Large intestine (tissue), 3 donors: ENCODE measurements around the gene GTPBP1. TPM values are rescaled to one million over a fixed set of nuclear protein-coding genes. Genes with fewer than 3 reads are reported as not detected.

Source experiments
- DNase-seq, 2 donors: peaks; one replicate each; pipeline versions ENCODE4 v3.0.0 to v3.0.0-alpha.2; 2013
- H3K27ac ChIP-seq: one replicate; pipeline ENCODE4 v1.5.1; 2013; ENCODE audit warnings: low read length
- H3K27me3 ChIP-seq: 2 replicates; pipeline ENCODE4 v1.6.1; 2013; ENCODE audit warnings: low read length; ENCODE audit not compliant: control insufficient read depth, insufficient read depth
- H3K36me3 ChIP-seq: 2 replicates; pipeline ENCODE4 v1.6.1; 2013; ENCODE audit warnings: low read length; ENCODE audit not compliant: control insufficient read depth, insufficient read depth
- H3K4me1 ChIP-seq: one replicate; pipeline ENCODE4 v1.6.1; 2013; ENCODE audit warnings: low read length; ENCODE audit not compliant: control insufficient read depth, insufficient read depth
- H3K4me3 ChIP-seq: one replicate; pipeline ENCODE4 v1.5.1; 2013; ENCODE audit warnings: low read length
- H3K9me3 ChIP-seq: one replicate; pipeline ENCODE4 v1.6.1; 2013; ENCODE audit warnings: mild to moderate bottlenecking, low read depth, low read length, moderate library complexity; ENCODE audit not compliant: control insufficient read depth
- WGBS: methylation state at CpG from one replicate; pipeline ENCODE4 v1.1.5; 2013; ENCODE audit warnings: low lambda C conversion rate; ENCODE audit not compliant: insufficient coverage; 5-methylcytosine and 5-hydroxymethylcytosine counted together
- polyA plus RNA-seq: library from polyadenylated mRNA; unstranded; fragments of 120-200 nt; gene quantifications from one replicate; pipeline ENCODE4 v1.2.1, GENCODE V29; 2013

Gene GTPBP1
- polyA plus RNA-seq, 1 donor, result 57.4 TPM

- WGBS, result 90% methylated on average over 4 of the region's 4 CpGs
- H3K36me3 ChIP-seq, result peaks cover 4% of the 10 kb centered on the region
- H3K9me3 ChIP-seq, result no peaks in the 10 kb centered on the region
- H3K4me3 ChIP-seq, result no peak overlapping the region
- H3K4me1 ChIP-seq, result no peaks in the 10 kb centered on the region
- no peaks in the 10 kb centered on the region for H3K27me3 ChIP-seq
- H3K27ac ChIP-seq, result no peak overlapping the region
- no peak for DNase-seq
Measured at GRCh38 chr22:38773363-38773946, 67.7 kb downstream of the GTPBP1 start.

DNA sequence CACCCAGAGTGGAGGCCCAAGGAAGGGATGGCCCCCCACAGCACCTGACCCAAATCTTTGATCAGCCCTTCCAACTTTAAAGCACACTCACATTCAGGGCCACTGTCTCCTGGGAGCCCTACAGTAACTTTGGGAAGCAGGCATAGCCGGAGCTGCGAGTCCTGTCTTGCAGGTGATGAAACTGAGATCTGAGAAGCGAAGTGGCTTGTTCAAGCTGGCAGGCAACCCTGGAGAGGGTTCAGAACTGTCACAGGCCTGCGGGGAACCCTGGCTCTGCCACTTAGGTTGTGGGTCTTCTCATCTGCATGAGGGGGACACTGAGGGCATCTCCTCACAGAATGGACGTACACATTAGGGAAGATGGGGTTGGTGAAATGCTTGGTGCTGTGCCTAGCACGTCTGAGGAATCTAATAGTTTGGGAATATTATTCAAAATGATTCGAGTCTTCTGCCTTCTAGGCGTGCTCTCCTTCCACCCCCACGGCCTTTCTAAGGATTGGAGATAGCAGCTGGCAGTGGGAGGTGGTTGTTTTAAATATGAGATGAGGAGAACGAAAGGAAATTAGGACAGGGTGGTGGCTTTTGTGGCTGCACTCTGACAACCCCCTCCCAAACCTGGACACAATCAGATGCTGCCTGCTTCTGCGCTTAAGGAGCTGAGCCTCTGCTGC lies 68.9 kb downstream of the GTPBP1 start:
- Histone ChIP-seq H3K9me3 (no peaks in the 10 kb centered on the region), H3K36me3 (peaks cover 12% of the 10 kb centered on the region), H3K27me3 (no peaks in the 10 kb centered on the region), H3K4me1 (no peaks in the 10 kb centered on the region), H3K4me3 (no peak overlapping the region), H3K27ac (no peak overlapping the region)
- DNase-seq, result no peak
- WGBS, result no CpG with 5 or more reads among the region's 11 CpGs

GRCh38 chr22:38775656-38776055 lies 69.9 kb downstream of the GTPBP1 start:
- WGBS, result no CpG with 5 or more reads among the region's 13 CpGs
- Histone ChIP-seq H3K36me3 (peaks cover 21% of the 10 kb centered on the region), H3K4me3 (no peak overlapping the region), H3K9me3 (no peaks in the 10 kb centered on the region), H3K27ac (no peak overlapping the region), H3K4me1 (no peaks in the 10 kb centered on the region), H3K27me3 (no peaks in the 10 kb centered on the region)
- no peak for DNase-seq

DNA sequence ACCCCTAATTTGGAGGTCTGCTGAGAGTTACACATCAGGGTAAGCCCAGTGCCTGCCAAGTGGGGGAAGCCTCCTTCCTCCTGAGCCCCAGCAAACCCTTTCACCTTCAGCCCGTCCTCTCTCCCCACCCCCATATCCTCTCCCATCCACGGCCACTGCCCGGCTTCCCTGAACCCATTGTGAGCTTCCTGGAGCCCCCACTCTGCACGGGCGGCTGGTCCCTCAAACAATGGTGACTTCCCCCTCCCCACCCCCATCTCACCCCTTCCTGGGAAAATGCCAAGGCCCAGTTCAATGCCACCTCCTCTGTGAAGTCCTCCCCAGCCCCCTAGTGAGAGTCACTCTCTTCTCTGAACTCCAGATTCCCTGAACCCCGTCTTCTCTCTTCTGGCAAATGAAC lies 70.3 kb downstream of the GTPBP1 start:
- H3K27me3 ChIP-seq, result no peaks in the 10 kb centered on the region
- H3K36me3 ChIP-seq, result peaks cover 25% of the 10 kb centered on the region
- no peaks in the 10 kb centered on the region for H3K4me1 ChIP-seq
- H3K4me3 ChIP-seq, result no peak overlapping the region
- H3K27ac ChIP-seq, result no peak overlapping the region
- H3K9me3 ChIP-seq, result no peaks in the 10 kb centered on the region
- no peak for DNase-seq
- 100% methylated on average over 1 of the region's 6 CpGs for WGBS

- peaks cover 30% of the 10 kb centered on the region for H3K36me3 ChIP-seq
- WGBS, result no CpG with 5 or more reads among the region's 27 CpGs
- DNase-seq, result no peak
- H3K4me1 ChIP-seq, result no peaks in the 10 kb centered on the region
- no peak overlapping the region for H3K27ac ChIP-seq
- H3K4me3 ChIP-seq, result no peak overlapping the region
- H3K9me3 ChIP-seq, result no peaks in the 10 kb centered on the region
- H3K27me3 ChIP-seq, result no peaks in the 10 kb centered on the region
Measured at GRCh38 chr22:38777087-38777671, 71.4 kb downstream of the GTPBP1 start.

- H3K4me3 ChIP-seq, result no peak overlapping the region
- H3K27ac ChIP-seq, result no peak overlapping the region
- no peaks in the 10 kb centered on the region for H3K9me3 ChIP-seq
- H3K4me1 ChIP-seq, result no peaks in the 10 kb centered on the region
- no peak for DNase-seq
- WGBS, result no CpG with 5 or more reads among the region's 13 CpGs
- H3K27me3 ChIP-seq, result no peaks in the 10 kb centered on the region
- peaks cover 30% of the 10 kb centered on the region for H3K36me3 ChIP-seq
Measured at GRCh38 chr22:38781033-38781432, 75.3 kb downstream of the GTPBP1 start.

DNA sequence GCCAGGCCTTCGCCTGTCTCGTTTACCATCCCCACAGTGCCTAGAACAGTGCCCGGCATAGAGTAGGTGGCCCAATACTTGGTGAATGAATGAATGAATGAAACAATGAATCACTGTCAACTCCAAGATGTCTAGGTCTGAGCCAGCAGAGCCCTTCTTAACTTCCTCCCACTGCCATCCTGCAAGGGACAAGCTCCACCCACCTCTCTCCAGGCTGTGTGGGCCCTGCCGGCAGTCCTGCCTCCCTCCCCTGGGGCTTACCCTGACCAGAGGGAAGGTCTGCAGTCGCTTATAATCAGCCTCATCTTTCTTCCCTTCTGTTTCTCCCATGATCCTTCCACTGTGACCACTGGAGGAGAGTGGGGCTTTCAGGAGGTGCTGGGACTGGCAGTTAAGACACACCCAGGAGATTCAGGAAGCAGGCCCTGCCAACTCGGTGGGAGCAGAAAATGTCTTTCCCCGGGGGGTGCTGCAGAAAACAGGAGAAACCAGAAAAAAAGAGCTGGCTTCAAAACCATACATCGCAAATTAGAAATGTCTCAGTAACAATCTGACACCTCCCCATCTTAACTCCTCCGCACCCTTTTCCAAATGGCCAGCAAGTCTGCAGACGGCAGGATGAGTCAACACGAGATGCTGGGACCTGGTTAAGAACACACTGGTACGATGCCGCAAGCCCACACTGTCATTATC lies 76.8 kb downstream of the GTPBP1 start:
- no CpG with 5 or more reads among the region's 13 CpGs for WGBS

More for the DNA sequence above, 76.8 kb downstream of the GTPBP1 start:
- no peaks in the 10 kb centered on the region for H3K27me3 ChIP-seq
- no peak for DNase-seq
- H3K4me1 ChIP-seq, result no peaks in the 10 kb centered on the region
- H3K27ac ChIP-seq, result no peak overlapping the region
- no peak overlapping the region for H3K4me3 ChIP-seq
- no peaks in the 10 kb centered on the region for H3K9me3 ChIP-seq
- peaks cover 30% of the 10 kb centered on the region for H3K36me3 ChIP-seq

Other genes with a start within 250 kb of the GTPBP1 start
- gene KDELR3, start 237.8 kb upstream of the GTPBP1 start, polyA plus RNA-seq, result 47.2 TPM
- gene DDX17, start 199.6 kb upstream of the GTPBP1 start, polyA plus RNA-seq, result 521 TPM
- 1.9 TPM for gene DMC1, start 135.8 kb upstream of the GTPBP1 start, polyA plus RNA-seq
- 1.4 TPM for gene FAM227A, start 49.6 kb upstream of the GTPBP1 start, polyA plus RNA-seq
- 38.7 TPM for gene CBY1, start 49.3 kb upstream of the GTPBP1 start, polyA plus RNA-seq
- gene TOMM22, start 24.0 kb upstream of the GTPBP1 start, polyA plus RNA-seq, result 76.8 TPM
- gene JOSD1, start 5.0 kb upstream of the GTPBP1 start, polyA plus RNA-seq, result 77.2 TPM
- 66.5 TPM for gene SUN2, start 50.1 kb downstream of the GTPBP1 start, polyA plus RNA-seq
- gene DNAL4, start 88.2 kb downstream of the GTPBP1 start, polyA plus RNA-seq, result 16.8 TPM
- 9.8 TPM for gene NPTXR, start 138.1 kb downstream of the GTPBP1 start, polyA plus RNA-seq
- gene CBX6, start 166.3 kb downstream of the GTPBP1 start, polyA plus RNA-seq, result 25.6 TPM